GM21447 (cell line): ENCODE results near the gene DUSP22.
A peak's percentile ranks its signal among the peaks of the same experiment; 100 is the strongest.
"Not testable (repeated sequence)": the region's sequence is repeated elsewhere in the genome, so short reads cannot be mapped to it uniquely, and the experiment has no call there.

ENCODE experiments used
- ATAC-seq: cut with Tn5 transposase; IDR thresholded peaks from one replicate; pipeline ENCODE4 v1.9.1; 2021; ENCODE audit not compliant: unreplicated experiment

Gene DUSP22

DNA sequence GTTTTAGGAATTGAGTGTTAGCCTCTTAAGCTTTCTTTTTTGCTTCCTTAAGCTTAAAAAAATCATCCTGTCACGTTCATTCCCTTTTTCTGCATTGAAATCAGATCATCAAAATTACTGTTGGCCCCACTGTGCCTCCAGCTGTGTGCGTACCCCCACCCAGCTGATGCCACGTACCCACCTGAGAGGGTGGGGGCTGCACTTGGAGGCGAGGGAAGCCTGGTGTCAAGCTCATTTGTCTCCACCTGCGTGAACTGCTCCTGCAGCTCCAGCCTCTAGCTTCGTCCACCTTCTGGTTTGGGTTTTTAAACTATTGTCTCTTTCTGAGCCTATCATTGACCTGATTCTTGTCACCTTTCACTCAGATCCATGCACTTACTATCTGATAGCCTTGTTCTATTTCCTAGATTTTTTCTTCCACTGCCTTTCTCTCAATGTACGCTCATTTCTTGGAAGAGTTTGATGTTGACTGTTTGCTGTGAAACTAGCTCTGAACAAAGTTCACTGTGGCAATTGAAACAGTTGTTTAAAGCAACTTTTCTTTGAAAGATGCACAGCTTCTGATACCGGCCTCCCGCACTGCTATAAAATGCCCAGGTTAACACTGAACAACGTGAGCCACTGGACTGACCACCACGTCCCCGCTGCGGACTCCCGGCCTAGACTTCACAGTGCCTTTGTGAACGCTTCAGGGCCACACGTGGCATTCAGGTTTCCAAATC, 69.3 kb downstream of the DUSP22 start:
- ATAC-seq = no peak

GRCh38 chr6:362231-362923, 70.1 kb downstream of the DUSP22 start:
- ATAC-seq = no peak

DNA sequence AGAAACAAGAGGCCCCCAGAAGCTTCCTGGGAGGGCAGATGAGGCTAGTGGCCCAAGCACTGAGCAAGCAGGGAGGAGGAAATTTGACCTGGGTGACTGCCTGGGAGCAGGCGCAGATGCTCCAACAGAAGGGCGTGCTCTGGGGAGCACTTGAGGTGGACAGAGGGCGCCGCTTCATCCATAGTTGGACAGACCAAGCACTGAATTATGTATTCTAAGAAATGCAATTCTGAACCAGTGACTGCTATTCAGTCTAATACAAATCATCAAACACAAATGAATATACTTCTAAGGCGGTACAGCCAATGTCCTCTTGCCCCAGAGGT, 70.6 kb downstream of the DUSP22 start:
- no peak for ATAC-seq

- no peak for ATAC-seq
These were observed 71.0 kb downstream of the DUSP22 start for GRCh38 chr6:363291-363690.

DNA sequence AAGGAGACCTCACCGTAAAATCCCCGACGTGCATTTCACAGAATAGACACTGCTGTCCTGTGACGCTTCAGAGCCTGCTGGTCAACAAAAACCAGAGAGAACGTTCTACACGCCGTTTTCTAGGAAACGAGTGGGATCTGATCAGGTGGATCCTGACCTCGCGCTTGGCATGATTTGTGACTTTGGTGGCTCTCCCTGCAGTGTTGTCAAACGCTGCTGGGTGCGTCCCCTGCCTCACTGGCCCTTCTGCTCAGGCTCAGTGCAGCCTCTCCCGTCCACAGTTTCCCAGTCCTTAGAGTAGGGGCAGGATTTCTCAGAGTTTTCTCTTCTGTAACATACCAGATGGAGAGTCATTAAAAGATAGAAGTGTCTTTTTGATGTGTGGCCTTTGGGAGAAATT, 71.6 kb downstream of the DUSP22 start:
- ATAC-seq = no peak

- peak; percentile 47 for ATAC-seq
These were observed 72.6 kb downstream of the DUSP22 start for GRCh38 chr6:364609-365540.

- no peak for ATAC-seq
These were observed 73.5 kb downstream of the DUSP22 start for GRCh38 chr6:365835-366234.

DNA sequence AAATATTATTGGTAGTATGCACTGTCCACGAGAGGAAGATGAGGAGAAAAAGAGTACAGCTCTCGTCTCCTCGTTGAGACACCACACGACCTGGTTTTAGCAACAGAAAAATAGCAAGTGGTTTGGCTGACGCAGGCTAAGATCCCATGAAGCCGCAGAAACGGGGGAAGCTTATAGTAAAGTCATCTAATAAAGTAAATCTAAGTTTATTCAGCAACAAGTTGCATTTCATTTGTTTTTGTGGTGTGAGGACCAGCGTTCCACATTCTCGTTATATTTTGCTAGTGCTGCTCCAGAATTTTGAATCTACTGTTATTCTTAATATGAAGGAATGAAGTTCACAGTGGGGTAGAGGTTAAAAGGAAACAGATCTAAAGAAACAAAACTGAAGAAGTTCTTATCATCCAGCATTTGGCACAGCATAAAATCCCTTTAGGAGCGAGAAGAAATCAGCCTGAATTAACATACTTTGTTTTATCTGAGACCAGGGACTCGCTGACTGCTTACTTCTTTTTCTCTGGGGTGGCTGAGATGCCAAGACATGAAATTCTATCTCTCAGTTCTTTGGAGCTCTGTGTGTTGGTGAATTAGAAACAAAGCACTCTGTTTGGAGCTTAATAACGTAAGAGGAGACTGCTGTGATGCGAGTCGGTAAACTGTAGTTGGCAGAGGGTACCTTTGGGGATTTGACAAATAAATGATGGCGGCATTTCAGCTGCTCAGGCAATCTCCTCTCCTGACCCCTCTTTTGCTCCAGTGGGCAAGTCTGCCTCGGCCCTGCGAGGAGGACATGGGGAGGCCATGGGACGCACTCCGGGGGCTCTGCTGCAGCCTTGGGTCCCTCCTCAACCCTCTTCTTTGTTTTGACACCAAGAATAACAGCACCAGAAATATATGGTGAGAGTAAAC, 74.4 kb downstream of the DUSP22 start:
- no peak for ATAC-seq

GRCh38 chr6:367298-367794, 75.1 kb downstream of the DUSP22 start:
- no peak for ATAC-seq

- ATAC-seq = no peak
These were observed 75.8 kb downstream of the DUSP22 start for GRCh38 chr6:367891-368630.

- ATAC-seq = no peak
These were observed 77.5 kb downstream of the DUSP22 start for GRCh38 chr6:369559-370431.

DNA sequence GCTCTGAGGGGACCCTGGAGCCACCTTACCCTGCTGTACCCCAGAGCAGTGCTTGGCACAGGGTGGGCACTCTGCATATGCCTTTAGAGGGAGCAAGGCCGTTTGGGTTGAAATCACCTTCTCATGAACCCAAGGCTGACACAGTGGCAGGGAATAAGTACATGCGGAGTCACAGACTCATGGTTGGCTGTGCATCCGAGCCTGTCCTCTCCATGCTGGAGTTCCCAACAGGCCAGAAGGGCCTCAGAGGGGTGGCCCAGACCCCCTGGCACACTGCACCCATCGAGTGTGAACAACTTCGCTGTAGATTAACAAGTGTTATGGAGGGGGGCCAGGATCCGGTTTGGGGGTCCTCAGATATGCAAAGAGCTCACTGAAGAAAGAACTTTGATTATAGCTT, 78.3 kb downstream of the DUSP22 start:
- ATAC-seq = no peak

DNA sequence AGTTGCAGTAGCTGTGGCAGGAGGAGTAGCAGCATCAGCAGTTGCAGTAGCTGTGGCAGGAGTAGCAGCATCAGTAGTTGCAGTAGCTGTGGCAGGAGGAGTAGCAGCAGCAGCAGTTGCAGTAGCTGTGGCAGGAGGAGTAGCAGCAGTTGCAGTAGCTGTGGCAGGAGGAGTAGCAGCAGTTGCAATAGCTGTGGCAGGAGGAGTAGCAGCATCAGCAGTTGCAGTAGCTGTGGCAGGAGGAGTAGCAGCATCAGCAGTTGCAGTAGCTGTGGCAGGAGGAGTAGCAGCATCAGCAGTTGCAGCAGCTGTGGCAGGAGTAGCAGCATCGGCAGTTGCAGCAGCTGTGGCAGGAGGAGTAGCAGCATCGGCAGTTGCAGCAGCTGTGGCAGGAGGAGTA, 79.6 kb downstream of the DUSP22 start:
- not testable (repeated sequence) for ATAC-seq

GRCh38 chr6:372336-372911, 80.1 kb downstream of the DUSP22 start:
- ATAC-seq = peak; percentile 56

GRCh38 chr6:373031-373430, 80.7 kb downstream of the DUSP22 start:
- ATAC-seq = no peak

- no peak for ATAC-seq
These were observed 81.8 kb downstream of the DUSP22 start for GRCh38 chr6:373773-374724.

DNA sequence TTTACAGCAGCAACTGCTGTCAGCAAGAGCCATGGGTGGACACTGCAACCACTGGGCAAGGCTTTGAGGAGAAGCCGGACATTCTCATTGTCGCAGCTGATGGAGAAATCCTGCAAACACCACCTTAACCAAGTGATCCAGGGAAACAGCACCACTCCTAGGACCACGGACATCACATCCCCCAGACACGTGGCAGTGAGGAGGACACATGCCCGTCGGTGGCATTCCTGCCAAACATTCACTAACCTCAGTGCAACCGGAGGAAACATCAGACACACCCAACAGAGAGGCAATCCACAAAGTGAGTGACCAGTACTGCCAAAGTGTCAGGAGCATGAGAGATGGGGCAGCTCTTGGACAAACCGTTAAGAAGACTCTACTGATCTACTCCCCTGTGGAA, 82.7 kb downstream of the DUSP22 start:
- ATAC-seq = no peak
